GM19025 (cell line): ENCODE data around the gene SEMA3B.

Experiments
- ATAC-seq: cut with Tn5 transposase; IDR thresholded peaks from one replicate; pipeline ENCODE4 v1.9.1; 2021; ENCODE audit warnings: mild to moderate bottlenecking, low read depth, moderate library complexity; ENCODE audit not compliant: unreplicated experiment

Gene SEMA3B

DNA sequence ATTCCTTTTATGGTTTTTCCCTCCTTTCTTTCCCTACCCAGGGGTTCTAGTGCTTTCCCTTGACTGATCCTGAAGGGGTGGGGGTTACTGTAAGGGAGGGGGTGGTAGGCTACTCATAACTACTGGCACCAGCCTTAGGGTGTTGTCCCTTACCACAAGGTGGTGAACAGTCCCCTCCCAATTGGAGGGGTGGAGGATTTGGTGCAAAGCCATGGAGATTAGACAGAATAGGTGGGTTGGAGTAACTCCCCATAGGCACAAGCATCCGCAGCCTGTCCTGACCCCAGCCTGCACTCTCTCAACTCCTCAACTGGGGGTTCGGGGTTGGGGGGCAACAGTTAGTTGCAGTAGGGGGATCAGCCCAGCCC is 56.1 kb downstream of the SEMA3B start:
- no peak for ATAC-seq

DNA sequence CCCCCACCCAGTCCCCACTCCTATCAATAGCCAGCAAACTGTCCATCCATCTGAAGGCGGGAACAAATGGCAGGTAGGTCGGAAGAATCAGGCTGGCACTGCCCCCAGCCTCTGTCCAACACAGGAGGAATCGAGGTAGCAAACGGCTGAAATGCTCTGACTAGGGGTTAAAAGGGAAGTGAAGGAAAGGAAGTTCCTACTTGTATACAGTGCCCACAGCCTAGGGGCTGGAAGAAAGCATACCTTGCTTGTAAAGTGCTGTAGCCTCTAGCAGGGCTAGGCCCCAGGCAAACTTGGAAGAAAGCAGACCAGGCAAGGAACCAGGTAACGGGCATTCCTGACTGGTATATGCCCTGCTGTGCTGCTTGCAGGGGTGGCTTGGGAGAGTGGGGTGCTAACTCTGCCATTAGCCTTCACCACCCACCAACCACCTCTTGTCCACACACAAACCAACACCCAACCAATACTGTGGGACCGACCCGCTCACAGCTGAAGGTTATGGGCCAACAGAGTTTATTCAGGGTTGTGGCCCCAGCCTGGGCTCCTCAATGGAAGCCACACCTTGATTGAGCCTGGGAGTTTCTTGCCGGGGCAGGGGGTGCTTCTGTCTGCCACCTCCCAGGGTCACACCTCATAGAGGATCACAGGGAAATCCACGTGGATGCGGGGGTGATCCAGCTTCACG is 56.7 kb downstream of the SEMA3B start:
- ATAC-seq = no peak

DNA sequence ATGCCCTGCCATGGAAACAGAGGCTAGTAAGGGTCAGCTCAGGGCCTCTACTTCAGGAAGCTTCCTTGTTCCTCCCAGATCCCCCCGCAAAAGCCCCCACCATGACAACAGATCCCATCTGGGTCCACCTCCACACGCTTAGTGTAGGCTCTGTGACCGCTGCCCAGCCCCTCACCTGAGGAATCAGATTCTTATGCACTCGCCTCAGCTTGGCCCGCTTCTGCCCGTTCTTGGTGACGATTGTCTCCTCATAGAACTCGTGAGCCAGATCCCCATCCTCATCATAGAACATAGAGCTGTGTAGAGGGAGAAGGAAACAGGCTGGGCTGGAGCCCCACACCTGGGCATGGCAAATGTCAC is 57.2 kb downstream of the SEMA3B start:
- ATAC-seq = no peak

DNA sequence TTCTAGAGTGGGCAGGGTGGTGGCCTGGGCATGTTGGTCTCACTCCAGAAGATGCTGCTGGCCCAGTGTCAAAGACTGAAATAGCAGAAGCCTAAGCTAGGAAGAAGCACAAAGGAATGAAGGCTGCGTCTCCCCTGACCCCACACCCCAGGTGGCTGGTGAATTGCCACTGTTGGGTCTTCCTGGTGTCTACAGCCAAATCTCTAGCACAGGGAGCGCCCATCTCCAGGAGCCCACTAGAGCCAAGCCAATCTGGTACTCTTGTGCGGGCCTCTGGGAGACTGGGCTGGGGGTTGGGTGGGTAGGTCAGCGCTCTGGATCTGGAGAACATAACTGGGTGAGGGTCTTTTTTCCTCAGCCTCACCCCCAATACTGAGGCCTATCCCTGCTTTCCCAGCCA is 58.2 kb downstream of the SEMA3B start:
- no peak for ATAC-seq
